DMS153 (cell line): ENCODE data around the gene KIAA1614.

Experiments
- DNase-seq: peaks from one replicate; lab custom pipeline; 2025; lab: John Stamatoyannopoulos, UW

KIAA1614 gene, protein sequence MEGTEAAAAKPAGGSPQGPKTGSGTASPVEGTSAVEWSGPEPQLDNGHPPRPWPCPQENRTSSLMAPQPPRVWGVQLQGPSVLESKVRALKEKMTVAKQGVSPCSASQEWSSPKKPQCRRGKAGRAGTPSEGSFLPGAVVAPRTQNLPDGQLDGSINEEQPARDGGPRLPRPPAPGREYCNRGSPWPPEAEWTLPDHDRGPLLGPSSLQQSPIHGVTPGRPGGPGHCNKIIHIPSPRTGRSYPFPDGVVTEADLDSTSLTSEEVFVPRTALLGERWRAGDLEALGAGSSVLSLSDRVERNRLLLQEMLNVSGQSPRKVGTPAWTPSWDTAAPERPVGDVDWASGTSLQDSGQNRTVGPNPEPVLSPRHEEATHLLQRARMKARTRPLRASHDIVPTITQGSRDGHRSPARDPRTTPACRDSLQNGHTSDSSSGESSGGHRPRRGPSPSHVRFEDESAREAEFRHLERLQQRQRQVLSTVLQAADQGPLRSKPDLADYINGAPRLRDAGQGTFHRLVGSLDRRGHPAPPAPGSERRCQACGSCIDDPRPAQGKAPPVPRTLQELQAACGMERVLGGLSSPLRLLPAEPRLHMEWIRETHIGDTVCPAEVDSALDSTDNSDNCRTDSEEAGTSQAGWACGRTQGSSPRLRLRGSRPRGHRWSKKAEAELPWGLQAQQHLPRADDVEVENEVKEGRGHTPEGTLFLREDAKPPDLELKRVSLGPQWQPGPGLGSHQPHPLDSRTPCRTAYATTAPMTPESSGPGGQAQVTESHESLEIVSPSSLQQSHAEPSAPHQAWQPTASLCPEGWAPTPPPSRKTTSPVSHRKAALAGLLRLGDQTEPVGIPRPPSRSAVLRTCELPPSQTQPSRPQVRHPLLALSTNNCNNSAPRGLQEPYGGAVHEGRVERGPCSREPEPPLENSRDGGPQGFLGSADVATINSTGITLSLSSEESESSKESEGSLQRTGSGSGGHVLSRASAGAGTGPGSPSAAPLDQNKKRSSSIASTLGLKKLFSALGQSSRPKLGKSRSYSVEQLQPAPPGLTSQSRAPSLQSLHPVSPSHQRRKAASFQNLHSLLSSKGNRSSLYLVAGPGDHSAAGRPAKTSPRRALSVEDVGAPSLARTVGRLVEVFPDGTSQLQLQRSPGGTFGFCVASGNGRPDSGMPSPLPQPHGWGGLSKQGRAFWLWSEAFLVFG

GRCh38 chr1:180912801-180913565, at the start of gene KIAA1614:
KIAA1614 (plus strand) TSS chr1:180912897; CDS start chr1:180913244, 347 bp downstream.
- no peak for DNase-seq

DNA sequence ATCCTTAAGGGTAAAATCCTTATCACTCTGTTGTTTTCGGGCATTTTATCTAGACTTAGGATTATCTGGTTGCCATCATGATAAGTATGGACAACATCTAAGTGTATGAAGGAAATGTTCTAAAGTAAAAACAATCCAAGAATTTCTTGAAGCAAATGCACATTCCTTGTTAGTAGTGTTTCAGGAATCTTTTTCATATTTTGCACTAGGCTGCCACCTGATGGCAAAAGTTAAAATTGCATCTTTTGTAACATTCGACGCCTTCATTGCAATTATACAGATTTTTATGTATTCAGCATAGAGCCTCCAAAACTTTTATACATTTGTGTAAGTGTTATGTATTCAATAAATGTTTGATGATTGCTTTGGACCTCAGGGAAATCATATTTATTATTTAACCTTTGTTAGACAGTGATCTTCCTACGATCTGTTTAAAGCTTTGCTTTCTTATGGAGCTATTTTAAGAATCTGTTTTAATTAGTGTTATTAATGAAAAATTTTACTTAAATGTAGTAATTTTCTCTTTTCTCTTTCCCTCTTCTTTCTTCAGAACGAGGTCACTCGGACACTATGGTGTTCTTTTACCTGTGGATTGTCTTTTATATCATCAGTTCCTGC, 49.4 kb upstream of the KIAA1614 start:
- DNase-seq: peak; percentile 50

DNA sequence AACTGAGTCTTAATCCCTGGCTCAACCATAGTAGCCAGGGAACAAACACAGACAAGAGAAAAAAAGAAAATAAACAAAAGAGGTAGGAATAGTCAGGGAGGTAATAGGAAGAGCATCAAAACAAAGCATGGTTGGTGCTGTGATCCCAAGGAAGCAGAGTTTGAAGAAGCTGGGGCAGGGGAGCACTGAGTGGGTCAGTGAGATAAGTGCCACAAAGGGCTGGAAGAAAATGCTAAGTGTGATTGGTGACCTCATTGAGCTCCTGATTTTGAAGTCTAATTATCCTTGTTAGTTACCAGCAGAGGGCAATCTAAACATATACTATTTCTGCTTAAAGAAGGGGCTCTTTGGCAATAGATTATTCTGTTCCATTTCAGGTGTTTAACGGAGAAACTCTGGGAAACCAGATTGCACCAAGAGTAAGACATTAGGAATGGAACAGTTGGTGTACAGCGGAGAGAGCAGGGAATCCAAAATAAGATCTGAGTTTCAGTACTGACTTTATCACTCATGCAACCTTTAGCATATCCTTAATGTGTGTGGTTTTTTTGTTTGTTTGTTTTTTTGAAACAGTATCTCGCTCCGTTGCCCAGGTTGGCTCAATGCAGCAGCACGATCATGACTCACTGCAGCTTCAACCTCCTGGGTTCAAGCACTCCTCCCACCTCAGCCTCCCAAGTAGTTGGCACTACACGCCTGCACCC, 30.7 kb upstream of the KIAA1614 start:
- peak; percentile 65 for DNase-seq

DNA sequence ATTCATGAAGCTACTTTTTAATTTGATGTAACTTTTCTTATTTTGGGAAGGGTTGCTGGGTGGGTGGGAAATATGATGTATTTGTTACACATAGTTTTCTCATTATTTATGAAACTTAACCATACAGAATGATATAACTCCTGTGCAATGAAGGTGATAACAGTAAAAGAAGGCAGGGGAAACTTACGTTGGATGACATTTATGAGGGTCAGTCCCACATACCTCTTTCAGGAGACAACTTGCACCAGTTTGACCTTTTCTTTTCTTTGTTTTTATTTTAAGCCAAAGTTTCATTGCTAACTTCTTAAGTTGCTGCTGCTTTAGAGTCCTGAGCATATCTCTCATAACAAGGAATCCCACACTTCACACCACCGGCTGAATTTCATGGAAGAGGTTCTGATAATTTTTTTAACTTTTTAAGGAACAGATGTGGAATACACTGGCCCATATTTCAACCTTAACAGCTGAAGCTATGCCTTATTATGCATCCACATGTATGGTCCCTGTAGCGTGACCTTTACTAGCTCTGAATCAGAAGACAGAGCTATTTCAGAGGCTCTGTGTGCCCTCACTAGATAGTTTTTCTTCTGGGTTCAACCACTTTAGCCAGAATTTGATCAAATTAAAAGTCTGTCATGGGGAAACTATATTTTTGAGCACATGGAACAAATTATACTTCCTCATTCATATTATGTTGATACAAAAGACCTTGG, 28.0 kb upstream of the KIAA1614 start:
- DNase-seq: no peak

DNA sequence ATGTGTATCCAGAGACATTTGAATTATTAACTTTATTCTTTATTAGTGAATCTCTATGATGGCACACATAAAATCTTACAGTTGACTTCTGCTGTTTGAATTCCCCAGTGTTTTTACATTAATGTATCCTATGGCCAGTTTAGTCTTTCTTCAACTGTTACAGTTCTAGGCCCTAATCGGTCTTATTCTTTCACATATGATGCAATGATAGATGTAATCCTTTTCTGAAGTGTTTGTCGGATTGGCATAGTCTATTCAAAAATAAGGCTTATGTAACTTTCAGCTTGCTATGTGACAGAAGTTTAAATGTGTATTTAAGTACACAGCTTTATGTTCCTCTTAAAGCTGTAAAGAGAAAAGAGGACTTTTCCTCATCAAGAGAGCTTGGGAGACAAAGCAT, 26.4 kb upstream of the KIAA1614 start:
- no peak for DNase-seq

DNA sequence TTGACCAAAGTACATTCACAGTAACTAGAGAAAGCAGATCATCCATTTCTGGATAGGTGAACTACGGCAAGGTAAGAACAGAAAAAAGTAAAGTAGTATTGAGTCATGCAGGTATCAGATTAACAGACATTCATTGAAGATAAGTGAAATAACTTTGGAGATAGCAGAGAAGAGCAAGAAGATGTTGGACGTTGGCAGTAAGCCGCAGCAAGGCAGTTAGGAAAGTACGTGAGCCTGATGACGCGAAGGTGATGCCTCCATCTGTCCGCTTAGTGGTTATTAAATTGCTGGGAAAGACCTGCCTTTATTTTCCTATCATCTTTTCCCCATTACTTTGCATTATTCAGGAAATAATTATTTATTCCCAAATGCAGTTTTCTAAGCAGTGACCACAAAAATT, 24.9 kb upstream of the KIAA1614 start:
- no peak for DNase-seq

DNA sequence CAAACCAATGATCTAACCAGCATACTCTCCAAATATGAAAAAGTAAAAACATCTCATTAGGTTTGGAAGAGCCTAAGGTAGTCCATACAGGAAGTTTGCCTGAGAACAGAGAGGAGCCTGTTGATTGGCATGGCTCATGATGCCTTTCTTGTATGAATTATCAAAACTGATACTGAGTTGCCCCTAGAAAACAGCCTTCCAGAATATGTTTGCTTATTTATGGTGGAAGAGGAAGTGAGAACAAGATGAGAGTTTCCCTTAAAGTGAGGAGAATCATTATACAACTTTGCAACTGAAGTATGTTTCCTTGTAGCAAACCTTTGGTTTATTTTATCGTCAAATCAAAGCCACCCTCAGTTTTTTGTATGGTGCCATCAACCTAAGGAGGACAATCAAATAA, 23.8 kb upstream of the KIAA1614 start:
- DNase-seq: no peak

- no peak for DNase-seq
Measured at GRCh38 chr1:180889325-180889724, 23.4 kb upstream of the KIAA1614 start.

- no peak for DNase-seq
Measured at GRCh38 chr1:180892272-180892671, 20.4 kb upstream of the KIAA1614 start.

GRCh38 chr1:180892675-180893074, 20.0 kb upstream of the KIAA1614 start:
- DNase-seq: no peak

DNA sequence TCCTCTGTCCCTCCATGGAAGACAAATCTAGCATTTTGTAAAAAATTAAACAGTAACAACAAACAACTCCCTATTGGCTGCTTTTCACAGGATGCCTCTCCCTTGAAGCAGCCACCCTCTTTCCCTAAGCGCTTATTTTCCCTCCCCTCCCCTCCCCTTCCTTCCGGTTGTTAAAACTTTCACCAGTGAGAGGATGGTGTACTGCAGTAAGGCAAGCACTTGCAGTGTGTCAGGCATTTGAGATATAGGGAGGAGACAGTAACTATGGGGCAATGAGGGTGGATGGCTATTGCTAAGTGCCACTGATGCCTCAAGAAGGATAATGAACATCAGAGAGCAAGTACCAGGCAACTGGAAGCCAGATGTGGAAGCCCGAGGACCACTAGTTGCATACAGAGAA, 19.1 kb upstream of the KIAA1614 start:
- no peak for DNase-seq

GRCh38 chr1:180896161-180896560, 16.5 kb upstream of the KIAA1614 start:
- no peak for DNase-seq

DNA sequence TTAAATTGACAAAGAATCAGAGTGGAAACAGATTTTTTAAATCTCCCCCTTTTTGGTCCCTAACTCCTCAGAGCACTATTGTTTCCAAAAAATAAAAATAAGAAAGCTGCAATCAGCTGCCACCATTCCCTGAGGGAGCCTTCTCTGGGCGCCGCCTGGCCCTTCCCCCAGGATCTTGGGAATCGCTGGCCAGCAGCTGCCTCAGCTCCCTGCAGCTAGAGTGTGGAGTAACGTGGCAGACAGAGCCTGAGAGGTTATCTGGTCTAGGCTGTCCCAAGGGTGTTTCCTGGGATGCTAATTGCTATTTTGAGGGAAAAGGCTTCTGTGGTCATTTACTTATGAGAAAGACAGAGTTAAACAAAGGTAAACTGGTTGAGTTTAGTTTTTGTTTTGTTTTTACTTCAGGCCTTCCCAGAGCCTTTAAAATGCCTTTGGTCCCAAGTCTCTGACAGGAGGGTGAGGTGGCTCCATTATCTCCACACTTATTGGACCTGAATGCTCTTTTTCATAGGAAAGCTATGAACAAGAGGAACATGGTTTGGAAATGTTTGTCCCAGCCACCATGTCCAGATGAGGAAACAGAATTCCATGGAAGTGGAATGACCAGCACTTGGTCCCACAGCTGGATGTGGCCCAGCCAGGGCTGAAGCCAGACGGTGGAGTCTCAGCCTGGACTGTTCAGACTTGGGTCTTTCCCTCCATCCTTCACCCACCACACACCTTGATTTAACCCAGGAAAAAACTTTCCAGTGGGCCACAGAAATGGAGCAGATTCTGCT, 14.1 kb upstream of the KIAA1614 start:
- DNase-seq: no peak

- DNase-seq: no peak
Measured at GRCh38 chr1:180899262-180899661, 13.4 kb upstream of the KIAA1614 start.

DNA sequence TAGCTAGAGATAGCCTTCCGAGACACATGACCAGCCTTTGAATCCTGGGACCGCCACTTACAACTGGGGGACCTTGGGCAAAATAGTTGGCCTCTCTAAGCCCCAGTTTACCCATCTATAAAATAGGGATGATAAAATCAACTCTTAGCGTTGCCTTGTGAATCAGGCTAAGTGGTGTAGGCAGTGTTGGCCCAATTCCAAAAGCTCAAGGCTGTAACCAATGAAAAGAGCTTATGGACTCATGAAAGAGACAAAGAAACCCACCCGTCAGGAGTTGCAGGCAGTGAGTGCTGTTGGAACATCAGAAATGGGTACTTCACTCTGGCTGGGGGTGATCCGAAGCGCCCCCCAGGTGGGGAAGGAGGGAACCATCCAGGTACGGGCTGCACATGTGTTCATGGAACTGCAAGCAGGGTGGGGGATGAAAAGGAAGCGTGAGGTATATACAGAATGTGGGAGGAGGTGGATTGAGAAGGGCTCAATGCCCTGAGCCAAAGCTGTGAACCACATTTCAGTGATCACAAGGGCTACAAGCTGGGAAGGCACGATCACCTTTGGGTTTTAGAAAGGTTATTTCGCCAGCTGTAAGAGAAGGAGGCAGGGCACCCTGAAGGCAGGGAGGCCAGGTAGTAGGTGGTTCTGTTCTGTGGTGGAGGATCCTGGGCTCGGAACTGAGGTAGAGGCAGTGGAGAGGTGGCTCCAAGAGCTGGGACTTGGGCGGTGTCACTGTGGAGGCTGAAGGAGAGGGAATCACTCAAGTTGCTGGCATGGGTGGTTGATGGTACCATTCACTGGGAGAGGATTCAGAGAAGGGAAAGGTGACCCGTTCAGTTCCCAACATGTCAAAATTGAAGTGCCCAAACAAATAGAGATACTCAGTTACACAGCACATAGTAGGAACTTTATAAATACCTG, 11.4 kb upstream of the KIAA1614 start:
- no peak for DNase-seq

GRCh38 chr1:180902541-180902940, 10.2 kb upstream of the KIAA1614 start:
- no peak for DNase-seq

- DNase-seq: no peak
Measured at GRCh38 chr1:180905927-180906326, 6.8 kb upstream of the KIAA1614 start.

DNA sequence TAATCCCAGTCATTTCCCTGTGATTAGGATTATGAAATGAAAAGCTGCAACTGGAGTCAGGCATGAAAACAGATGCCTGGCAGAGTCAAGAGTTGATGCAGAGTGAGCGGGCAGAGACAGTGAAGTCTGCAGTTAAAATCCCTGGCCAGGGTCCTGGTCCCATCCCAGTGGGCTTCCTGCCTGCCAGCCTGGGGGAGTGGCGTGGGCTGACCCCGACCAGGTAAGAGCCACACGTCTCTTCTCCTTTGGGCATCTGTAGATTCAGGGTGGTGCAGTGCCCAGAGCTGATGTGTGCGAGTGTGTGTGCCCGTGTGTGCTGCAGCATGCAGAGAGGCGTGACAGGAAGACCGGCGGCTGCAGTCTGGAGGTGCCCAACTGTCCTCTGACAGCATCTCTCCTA, 6.2 kb upstream of the KIAA1614 start:
- no peak for DNase-seq
